ENCODE data around the gene PPP2R5D. TPM values are rescaled to one million over a fixed set of nuclear protein-coding genes. Genes with fewer than 3 reads are reported as not detected.

The PPP2R5D gene
- total RNA-seq, 4 donors from 2014 or later = 38.0 to 87.5 (median 52.9) TPM

DNA sequence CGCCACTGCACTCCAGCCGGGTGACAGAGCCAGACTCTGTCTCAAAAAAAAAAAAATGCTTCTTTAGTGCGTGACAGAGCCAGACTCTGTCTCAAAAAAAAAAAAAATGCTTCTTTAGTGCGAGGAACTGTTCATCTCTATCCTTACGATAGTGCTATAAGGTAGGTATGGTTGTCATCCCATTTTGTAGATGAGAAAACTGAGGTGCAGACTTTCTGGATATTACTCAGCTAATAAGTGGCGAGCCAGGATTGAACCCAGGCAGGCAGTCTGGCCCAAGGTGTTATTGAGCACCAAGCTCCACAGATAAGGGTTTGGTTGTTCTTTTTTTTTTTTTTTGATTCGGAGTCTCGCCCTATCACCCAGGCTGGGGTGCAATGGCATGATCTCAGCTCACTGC lies 17.5 kb downstream of the PPP2R5D start:
- in situ Hi-C loops (cut with MboI; ENCODE audit: low pct_ligation_motif_present in 1 of 4, low pct_unique_long_range_greater_than_20kb in 1 of 4, low sequenced_read_pairs in 3 of 4) = no loop called here
- no peak overlapping the region for H3K27ac ChIP-seq
- intact Hi-C loops (cut with DNase I; ENCODE audit: low total_unique reads) = no loop called here
- DNase-seq = no peak
- H3K9me3 ChIP-seq = no peaks in the 10 kb centered on the region
- peaks cover 0 to 2% (median 0%) of the 10 kb centered on the region in 4 donors for H3K4me1 ChIP-seq
- no peaks in the 10 kb centered on the region for H3K36me3 ChIP-seq
- no peak overlapping the region for H3K4me3 ChIP-seq
- TF ChIP-seq CTCF (IDR thresholded peaks at IDR 0.05) (no peak), EP300 (IDR thresholded peaks at IDR 0.05; ENCODE audit: low read depth) (no peak), POLR2AphosphoS5 (IDR thresholded peaks at IDR 0.05) (no peak), POLR2A (IDR thresholded peaks at IDR 0.05) (no peak)
- 96 to 100% methylated on average over 3 to 8 of the region's 8 CpGs for WGBS, 2 donors (ENCODE audit: low coverage in 1 of 2)
- H3K27me3 ChIP-seq = no peaks in the 10 kb centered on the region

DNA sequence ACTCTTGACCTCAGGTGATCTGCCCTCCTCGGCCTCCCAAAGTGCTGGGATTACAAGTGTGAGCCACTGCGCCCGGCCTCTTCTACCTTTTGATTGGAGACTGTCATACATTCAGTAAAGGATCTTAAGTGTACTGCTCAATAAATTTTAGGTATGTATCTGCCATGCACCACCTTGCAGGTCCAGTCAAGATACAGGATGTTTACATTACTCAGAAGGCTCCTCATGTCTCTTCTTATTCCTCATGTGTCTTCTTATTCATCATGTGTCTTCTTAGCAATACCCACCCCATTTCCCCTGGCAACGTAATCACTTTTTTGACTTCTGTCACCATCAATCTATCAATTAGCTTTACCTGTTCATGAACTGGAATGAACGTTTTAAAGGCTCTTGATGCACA lies 21.5 kb downstream of the PPP2R5D start:
- no peaks in the 10 kb centered on the region for H3K9me3 ChIP-seq
- intact Hi-C loops (cut with DNase I; ENCODE audit: low total_unique reads) (no loop called here), in situ Hi-C loops (cut with MboI; ENCODE audit: low pct_ligation_motif_present in 1 of 4, low pct_unique_long_range_greater_than_20kb in 1 of 4, low sequenced_read_pairs in 3 of 4) (no loop called here)
- WGBS, 2 donors (ENCODE audit: low coverage in 1 of 2) = 88 to 100% methylated on average over 1 to 5 of the region's 5 CpGs
- TF ChIP-seq POLR2A (IDR thresholded peaks at IDR 0.05) (no peak), POLR2AphosphoS5 (IDR thresholded peaks at IDR 0.05) (no peak), CTCF (IDR thresholded peaks at IDR 0.05) (no peak), EP300 (IDR thresholded peaks at IDR 0.05; ENCODE audit: low read depth) (no peak)
- no peak for DNase-seq
- peaks cover 0 to 8% (median 3%) of the 10 kb centered on the region in 4 donors for H3K36me3 ChIP-seq
- H3K27ac ChIP-seq = no peak overlapping the region
- no peak overlapping the region for H3K4me3 ChIP-seq
- H3K4me1 ChIP-seq = no peaks in the 10 kb centered on the region
- H3K27me3 ChIP-seq = no peaks in the 10 kb centered on the region

- in situ Hi-C loops (cut with MboI; ENCODE audit: low pct_ligation_motif_present in 1 of 4, low pct_unique_long_range_greater_than_20kb in 1 of 4, low sequenced_read_pairs in 3 of 4) = no loop called here
These were observed 21.9 kb downstream of the PPP2R5D start for GRCh38 chr6:43006251-43006650.

DNA sequence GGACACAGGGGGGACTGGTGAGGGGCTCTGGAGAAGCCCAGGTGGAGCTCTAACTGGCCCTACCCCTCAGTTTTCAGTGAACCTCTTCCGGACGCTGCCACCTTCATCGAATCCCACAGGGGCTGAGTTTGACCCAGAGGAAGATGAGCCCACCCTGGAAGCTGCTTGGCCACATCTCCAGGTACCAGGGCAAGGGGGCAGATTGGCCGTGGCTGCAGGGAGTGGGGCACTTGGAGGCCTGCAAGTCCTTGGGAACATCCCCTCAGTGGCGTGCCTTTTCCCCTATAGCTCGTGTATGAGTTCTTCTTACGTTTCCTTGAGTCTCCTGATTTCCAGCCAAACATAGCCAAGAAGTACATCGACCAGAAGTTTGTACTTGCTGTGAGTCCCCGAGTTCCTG lies 22.8 kb downstream of the PPP2R5D start:
- WGBS, 2 donors (ENCODE audit: low coverage in 1 of 2) = 91 to 92% methylated on average over 4 to 8 of the region's 9 CpGs
- no peaks in the 10 kb centered on the region for H3K27me3 ChIP-seq
- intact Hi-C loops (cut with DNase I; ENCODE audit: low total_unique reads) = no loop called here
- peaks cover 0 to 4% (median under 1%) of the 10 kb centered on the region in 4 donors for H3K4me1 ChIP-seq
- no peak overlapping the region for H3K4me3 ChIP-seq
- H3K9me3 ChIP-seq = no peaks in the 10 kb centered on the region
- peaks cover 0 to 8% (median 3%) of the 10 kb centered on the region in 4 donors for H3K36me3 ChIP-seq
- in situ Hi-C loops (cut with MboI; ENCODE audit: low pct_ligation_motif_present in 1 of 4, low pct_unique_long_range_greater_than_20kb in 1 of 4, low sequenced_read_pairs in 3 of 4) = no loop called here
- no peak for DNase-seq
- TF ChIP-seq CTCF (IDR thresholded peaks at IDR 0.05) = no peak
- TF ChIP-seq POLR2AphosphoS5 (IDR thresholded peaks at IDR 0.05) = no peak
- TF ChIP-seq EP300 (IDR thresholded peaks at IDR 0.05; ENCODE audit: low read depth) = no peak
- no peak for TF ChIP-seq POLR2A (IDR thresholded peaks at IDR 0.05)
- no peak overlapping the region for H3K27ac ChIP-seq

More at GRCh38 chr6:43006251-43006650, 21.9 kb downstream of the PPP2R5D start:
- peaks cover 0 to 8% (median 3%) of the 10 kb centered on the region in 4 donors for H3K36me3 ChIP-seq
- no peaks in the 10 kb centered on the region for H3K4me1 ChIP-seq
- no peaks in the 10 kb centered on the region for H3K9me3 ChIP-seq
- intact Hi-C loops (cut with DNase I; ENCODE audit: low total_unique reads) = no loop called here
- no peak overlapping the region for H3K27ac ChIP-seq
- TF ChIP-seq EP300 (IDR thresholded peaks at IDR 0.05; ENCODE audit: low read depth) (no peak), POLR2A (IDR thresholded peaks at IDR 0.05) (no peak), POLR2AphosphoS5 (IDR thresholded peaks at IDR 0.05) (no peak), CTCF (IDR thresholded peaks at IDR 0.05) (no peak)
- 97% methylated on average over 11 of the region's 11 CpGs; no CpG with 5 or more reads in 1 of the 2 donors for WGBS, 2 donors (ENCODE audit: low coverage in 1 of 2)
- no peak overlapping the region for H3K4me3 ChIP-seq
- no peak for DNase-seq
- no peaks in the 10 kb centered on the region for H3K27me3 ChIP-seq
